WTC11 (cell line): Measurements from ENCODE around the gene CX3CL1.

Experiments
- ESRRA ChIP-seq: sonication (generic); formaldehyde crosslinking; IDR thresholded peaks from 2 replicates; pipeline ENCODE4 v1.8.1; 2022; ENCODE audit warnings: mild to moderate bottlenecking, missing genetic modification reagents, borderline replicate concordance
- FOXJ3 ChIP-seq: sonication (generic); formaldehyde crosslinking; IDR thresholded peaks from 2 replicates; pipeline ENCODE4 v1.9.0; 2021; ENCODE audit warnings: missing genetic modification reagents, mild to moderate bottlenecking, borderline replicate concordance
- GRHL2 ChIP-seq: fragments of 250-450 bp; sonication (Bioruptor Pico); IDR thresholded peaks from 2 replicates; pipeline ENCODE4 v1.8.0; 2022; ENCODE audit warnings: mild to moderate bottlenecking, moderate library complexity; ENCODE audit not compliant: insufficient replicate concordance, severe bottlenecking
- RELA ChIP-seq: sonication (generic); formaldehyde crosslinking; IDR thresholded peaks from 2 replicates; pipeline ENCODE4 v1.8.1; 2022; ENCODE audit warnings: missing genetic modification reagents, mild to moderate bottlenecking, borderline replicate concordance
- SP1 ChIP-seq: sonication (generic); formaldehyde crosslinking; conservative IDR thresholded peaks from 2 replicates; pipeline ENCODE4 v1.8.1; 2022; ENCODE audit warnings: missing genetic modification reagents
- TEAD1 ChIP-seq: sonication (generic); formaldehyde crosslinking; IDR thresholded peaks from 2 replicates; pipeline ENCODE4 v1.8.0; 2022; ENCODE audit warnings: mild to moderate bottlenecking, missing genetic modification reagents
- TF ChIP-seq, protein P1 (sequence below): fragments of 200-600 bp; IDR thresholded peaks from 2 replicates; pipeline ENCODE4 v1.8.0; 2022; ENCODE audit warnings: antibody characterized with exemption
- TF ChIP-seq, protein P2 (sequence below): sonication (generic); formaldehyde crosslinking; IDR thresholded peaks from 2 replicates; pipeline ENCODE4 v1.8.1; 2023; ENCODE audit warnings: mild to moderate bottlenecking, missing genetic modification reagents
- TF ChIP-seq, protein P3 (sequence below): sonication (generic); formaldehyde crosslinking; IDR thresholded peaks from 2 replicates; pipeline ENCODE4 v1.8.1; 2022; ENCODE audit warnings: mild to moderate bottlenecking, missing genetic modification reagents, moderate library complexity, borderline replicate concordance
- TF ChIP-seq, protein P4 (sequence below): sonication (generic); formaldehyde crosslinking; IDR thresholded peaks from 2 replicates; pipeline ENCODE4 v1.8.0; 2023; ENCODE audit warnings: mild to moderate bottlenecking, missing genetic modification reagents
- TF ChIP-seq, protein P5 (sequence below): fragments of 250-450 bp; sonication (Bioruptor Pico); IDR thresholded peaks from 2 replicates; pipeline ENCODE4 v1.9.0; 2021; ENCODE audit warnings: moderate library complexity, mild to moderate bottlenecking, inconsistent platforms, borderline replicate concordance
- TF ChIP-seq, protein P6 (sequence below): sonication (generic); formaldehyde crosslinking; IDR thresholded peaks from 2 replicates; pipeline ENCODE4 v1.8.0; 2022; ENCODE audit warnings: mild to moderate bottlenecking, missing genetic modification reagents

DNA sequence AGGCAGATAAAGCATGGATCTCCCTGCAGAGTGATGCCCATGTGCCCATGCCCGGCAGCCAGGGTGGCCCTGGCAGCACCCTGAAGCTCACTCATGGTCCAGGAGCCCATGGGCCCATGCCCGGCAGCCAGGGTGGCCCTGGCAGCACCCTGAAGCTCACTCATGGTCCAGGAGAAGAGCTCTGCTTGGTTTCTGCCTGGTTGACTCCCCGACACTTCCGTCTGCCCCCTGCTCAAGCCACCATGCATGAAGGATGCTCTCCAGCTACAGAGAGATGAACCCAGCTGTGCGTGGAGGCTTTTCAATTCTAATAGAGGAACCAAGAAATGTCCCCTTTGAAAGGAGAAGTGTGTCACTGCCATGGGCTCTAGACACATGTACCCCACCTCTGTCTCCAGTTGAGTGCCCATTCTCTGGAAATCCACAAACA, 41.0 kb downstream of the CX3CL1 start:
- TF ChIP-seq, protein P1, sequence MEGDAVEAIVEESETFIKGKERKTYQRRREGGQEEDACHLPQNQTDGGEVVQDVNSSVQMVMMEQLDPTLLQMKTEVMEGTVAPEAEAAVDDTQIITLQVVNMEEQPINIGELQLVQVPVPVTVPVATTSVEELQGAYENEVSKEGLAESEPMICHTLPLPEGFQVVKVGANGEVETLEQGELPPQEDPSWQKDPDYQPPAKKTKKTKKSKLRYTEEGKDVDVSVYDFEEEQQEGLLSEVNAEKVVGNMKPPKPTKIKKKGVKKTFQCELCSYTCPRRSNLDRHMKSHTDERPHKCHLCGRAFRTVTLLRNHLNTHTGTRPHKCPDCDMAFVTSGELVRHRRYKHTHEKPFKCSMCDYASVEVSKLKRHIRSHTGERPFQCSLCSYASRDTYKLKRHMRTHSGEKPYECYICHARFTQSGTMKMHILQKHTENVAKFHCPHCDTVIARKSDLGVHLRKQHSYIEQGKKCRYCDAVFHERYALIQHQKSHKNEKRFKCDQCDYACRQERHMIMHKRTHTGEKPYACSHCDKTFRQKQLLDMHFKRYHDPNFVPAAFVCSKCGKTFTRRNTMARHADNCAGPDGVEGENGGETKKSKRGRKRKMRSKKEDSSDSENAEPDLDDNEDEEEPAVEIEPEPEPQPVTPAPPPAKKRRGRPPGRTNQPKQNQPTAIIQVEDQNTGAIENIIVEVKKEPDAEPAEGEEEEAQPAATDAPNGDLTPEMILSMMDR: no peak
- TF ChIP-seq, protein P2, sequence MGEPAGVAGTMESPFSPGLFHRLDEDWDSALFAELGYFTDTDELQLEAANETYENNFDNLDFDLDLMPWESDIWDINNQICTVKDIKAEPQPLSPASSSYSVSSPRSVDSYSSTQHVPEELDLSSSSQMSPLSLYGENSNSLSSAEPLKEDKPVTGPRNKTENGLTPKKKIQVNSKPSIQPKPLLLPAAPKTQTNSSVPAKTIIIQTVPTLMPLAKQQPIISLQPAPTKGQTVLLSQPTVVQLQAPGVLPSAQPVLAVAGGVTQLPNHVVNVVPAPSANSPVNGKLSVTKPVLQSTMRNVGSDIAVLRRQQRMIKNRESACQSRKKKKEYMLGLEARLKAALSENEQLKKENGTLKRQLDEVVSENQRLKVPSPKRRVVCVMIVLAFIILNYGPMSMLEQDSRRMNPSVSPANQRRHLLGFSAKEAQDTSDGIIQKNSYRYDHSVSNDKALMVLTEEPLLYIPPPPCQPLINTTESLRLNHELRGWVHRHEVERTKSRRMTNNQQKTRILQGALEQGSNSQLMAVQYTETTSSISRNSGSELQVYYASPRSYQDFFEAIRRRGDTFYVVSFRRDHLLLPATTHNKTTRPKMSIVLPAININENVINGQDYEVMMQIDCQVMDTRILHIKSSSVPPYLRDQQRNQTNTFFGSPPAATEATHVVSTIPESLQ (CRISPR knock-in tag): no peak
- TF ChIP-seq, protein P3, sequence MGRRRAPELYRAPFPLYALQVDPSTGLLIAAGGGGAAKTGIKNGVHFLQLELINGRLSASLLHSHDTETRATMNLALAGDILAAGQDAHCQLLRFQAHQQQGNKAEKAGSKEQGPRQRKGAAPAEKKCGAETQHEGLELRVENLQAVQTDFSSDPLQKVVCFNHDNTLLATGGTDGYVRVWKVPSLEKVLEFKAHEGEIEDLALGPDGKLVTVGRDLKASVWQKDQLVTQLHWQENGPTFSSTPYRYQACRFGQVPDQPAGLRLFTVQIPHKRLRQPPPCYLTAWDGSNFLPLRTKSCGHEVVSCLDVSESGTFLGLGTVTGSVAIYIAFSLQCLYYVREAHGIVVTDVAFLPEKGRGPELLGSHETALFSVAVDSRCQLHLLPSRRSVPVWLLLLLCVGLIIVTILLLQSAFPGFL (CRISPR knock-in tag): no peak
- TF ChIP-seq FOXJ3 (CRISPR knock-in tag) (no peak), ESRRA (no peak), GRHL2 (CRISPR knock-in tag) (no peak), SP1 (CRISPR knock-in tag) (no peak), TEAD1 (CRISPR knock-in tag) (no peak), RELA (CRISPR knock-in tag) (no peak)
- TF ChIP-seq, protein P4, sequence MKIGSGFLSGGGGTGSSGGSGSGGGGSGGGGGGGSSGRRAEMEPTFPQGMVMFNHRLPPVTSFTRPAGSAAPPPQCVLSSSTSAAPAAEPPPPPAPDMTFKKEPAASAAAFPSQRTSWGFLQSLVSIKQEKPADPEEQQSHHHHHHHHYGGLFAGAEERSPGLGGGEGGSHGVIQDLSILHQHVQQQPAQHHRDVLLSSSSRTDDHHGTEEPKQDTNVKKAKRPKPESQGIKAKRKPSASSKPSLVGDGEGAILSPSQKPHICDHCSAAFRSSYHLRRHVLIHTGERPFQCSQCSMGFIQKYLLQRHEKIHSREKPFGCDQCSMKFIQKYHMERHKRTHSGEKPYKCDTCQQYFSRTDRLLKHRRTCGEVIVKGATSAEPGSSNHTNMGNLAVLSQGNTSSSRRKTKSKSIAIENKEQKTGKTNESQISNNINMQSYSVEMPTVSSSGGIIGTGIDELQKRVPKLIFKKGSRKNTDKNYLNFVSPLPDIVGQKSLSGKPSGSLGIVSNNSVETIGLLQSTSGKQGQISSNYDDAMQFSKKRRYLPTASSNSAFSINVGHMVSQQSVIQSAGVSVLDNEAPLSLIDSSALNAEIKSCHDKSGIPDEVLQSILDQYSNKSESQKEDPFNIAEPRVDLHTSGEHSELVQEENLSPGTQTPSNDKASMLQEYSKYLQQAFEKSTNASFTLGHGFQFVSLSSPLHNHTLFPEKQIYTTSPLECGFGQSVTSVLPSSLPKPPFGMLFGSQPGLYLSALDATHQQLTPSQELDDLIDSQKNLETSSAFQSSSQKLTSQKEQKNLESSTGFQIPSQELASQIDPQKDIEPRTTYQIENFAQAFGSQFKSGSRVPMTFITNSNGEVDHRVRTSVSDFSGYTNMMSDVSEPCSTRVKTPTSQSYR (CRISPR knock-in tag): no peak
- TF ChIP-seq, protein P5, sequence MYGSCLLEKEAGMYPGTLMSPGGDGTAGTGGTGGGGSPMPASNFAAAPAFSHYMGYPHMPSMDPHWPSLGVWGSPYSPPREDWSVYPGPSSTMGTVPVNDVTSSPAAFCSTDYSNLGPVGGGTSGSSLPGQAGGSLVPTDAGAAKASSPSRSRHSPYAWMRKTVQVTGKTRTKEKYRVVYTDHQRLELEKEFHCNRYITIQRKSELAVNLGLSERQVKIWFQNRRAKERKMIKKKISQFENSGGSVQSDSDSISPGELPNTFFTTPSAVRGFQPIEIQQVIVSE (CRISPR knock-in tag): no peak
- TF ChIP-seq, protein P6, sequence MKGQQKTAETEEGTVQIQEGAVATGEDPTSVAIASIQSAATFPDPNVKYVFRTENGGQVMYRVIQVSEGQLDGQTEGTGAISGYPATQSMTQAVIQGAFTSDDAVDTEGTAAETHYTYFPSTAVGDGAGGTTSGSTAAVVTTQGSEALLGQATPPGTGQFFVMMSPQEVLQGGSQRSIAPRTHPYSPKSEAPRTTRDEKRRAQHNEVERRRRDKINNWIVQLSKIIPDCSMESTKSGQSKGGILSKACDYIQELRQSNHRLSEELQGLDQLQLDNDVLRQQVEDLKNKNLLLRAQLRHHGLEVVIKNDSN: no peak
